ENCODE data around the gene SNAPC2.

Gene SNAPC2

DNA sequence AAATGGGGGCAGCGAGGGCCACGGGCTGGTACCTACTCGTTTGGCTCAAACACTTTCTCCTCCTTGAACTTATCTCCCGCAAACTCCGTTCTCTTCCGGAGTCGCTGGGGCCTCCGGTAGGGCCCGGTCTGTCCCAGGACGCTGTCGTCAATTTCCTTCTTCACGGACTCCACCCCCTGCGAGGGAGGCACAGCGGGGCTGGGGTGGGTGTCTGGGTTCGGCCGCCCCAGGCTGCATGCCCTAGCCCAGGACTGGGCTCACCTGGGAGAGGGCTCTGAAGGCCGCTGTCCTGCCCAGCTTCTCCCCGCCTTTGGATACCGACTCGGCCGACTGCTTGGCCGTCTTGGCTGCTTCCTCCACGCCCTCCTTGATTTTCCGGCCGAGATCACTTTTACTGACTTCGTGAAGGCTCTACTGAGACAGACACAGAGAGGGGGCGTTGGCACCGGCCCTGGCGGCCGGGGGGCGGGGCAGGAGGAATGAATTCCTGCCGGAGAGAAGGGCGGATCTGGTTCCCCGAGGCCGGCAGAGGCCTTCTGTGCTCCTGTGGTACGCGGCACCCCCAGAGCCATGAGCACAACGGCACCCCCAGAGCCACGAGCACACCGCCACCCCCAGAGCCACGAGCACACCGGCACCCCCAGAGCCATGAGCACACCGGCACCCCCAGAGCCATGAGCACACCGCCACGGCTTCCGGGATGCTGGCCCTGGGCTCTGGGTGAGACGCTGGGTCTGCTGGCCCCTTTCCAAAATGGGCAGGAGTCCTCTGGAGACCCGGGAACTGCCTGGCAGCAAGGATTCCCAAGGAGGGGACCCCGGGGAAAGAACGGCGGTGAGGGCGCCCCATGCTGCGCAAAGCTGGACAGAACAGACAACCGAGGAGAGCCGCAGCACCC is 13.9 kb downstream of the SNAPC2 start:
- TF ChIP-seq, protein P1, sequence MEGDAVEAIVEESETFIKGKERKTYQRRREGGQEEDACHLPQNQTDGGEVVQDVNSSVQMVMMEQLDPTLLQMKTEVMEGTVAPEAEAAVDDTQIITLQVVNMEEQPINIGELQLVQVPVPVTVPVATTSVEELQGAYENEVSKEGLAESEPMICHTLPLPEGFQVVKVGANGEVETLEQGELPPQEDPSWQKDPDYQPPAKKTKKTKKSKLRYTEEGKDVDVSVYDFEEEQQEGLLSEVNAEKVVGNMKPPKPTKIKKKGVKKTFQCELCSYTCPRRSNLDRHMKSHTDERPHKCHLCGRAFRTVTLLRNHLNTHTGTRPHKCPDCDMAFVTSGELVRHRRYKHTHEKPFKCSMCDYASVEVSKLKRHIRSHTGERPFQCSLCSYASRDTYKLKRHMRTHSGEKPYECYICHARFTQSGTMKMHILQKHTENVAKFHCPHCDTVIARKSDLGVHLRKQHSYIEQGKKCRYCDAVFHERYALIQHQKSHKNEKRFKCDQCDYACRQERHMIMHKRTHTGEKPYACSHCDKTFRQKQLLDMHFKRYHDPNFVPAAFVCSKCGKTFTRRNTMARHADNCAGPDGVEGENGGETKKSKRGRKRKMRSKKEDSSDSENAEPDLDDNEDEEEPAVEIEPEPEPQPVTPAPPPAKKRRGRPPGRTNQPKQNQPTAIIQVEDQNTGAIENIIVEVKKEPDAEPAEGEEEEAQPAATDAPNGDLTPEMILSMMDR (IDR thresholded peaks at IDR 0.05; ENCODE audit: borderline replicate concordance, insufficient read depth, low read depth, low read length), result no peak
- no peak overlapping the region for H3K4me3 ChIP-seq (ENCODE audit: low read depth, low read length)

DNA sequence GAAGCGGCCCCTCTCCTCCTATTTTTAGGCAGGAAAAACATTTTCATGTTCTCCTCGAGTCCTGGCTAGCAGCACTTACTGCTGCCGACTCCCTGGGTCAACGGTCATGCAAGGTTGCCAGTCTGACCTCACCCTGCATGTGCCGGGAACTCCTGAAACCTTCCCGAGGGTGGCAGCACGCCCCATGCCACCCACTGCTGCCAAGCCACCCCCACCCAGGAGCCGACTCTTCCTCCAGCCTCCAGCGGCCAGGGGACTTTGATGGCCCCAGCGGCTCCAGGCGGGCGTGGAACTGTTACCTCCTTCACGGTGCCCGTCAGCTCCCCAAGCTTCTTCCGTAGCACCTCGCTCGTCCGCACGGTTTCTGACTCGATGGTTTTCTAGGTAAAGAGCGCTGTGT is 14.6 kb downstream of the SNAPC2 start:
- no peak overlapping the region for H3K4me3 ChIP-seq (ENCODE audit: low read depth, low read length)
- TF ChIP-seq, protein P1 (IDR thresholded peaks at IDR 0.05; ENCODE audit: borderline replicate concordance, insufficient read depth, low read depth, low read length), result no peak

DNA sequence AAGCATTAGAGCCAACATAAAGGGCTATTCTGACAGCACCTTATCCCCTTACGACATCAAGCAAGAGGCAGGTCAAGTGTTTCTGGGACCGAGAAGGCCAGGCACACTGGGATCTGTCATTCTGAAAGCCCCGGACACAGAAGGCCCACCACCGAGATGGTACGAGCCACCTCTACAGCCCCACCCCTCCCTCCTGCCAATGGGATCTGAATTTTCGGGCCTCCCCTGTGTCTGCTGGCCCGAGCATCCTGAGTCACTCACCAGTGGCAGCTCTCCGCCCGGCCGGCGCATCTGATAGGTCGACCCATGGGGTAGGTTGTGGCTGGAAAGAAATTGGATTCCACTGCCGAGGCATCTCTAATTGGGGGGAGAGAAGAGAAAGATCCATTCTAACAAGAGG is 20.7 kb downstream of the SNAPC2 start:
- TF ChIP-seq, protein P1 (IDR thresholded peaks at IDR 0.05; ENCODE audit: borderline replicate concordance, insufficient read depth, low read depth, low read length), result no peak
- no peak overlapping the region for H3K4me3 ChIP-seq (ENCODE audit: low read depth, low read length)

DNA sequence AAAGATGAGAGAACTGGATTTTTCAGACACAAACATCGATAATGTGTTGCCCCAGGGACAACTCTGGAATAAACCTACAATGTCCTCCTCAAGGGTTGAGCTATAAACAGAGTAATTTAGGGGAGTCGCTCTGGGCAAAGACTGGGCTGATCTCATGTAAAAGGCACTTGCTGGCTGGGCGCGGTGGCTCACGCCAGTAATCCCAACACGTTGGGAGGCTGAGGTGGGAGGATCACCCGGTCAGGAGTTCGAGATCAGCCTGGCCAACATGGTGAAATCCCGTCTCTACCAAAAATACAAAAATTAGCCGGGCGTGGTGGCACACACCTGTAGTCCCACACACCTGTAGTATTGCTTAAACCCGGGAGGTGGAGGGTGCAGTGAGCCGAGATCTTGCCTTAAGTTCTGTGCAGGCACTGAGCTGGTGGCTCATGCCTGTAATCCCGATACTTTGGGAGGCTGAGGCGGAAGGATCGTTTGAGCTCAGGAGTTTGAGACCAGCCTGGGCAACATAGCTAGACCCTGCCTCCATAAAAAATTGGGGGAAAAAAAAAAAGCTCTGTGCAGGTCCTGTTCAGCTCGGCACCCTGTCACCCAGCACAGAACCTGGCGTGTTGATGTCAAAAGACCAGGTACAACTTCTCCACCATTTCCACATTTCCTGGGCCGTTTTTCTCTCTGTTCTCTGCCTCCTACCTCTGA is 21.9 kb downstream of the SNAPC2 start:
- no peak overlapping the region for H3K4me3 ChIP-seq (ENCODE audit: low read depth, low read length)
- TF ChIP-seq, protein P1 (IDR thresholded peaks at IDR 0.05; ENCODE audit: borderline replicate concordance, insufficient read depth, low read depth, low read length), result no peak

DNA sequence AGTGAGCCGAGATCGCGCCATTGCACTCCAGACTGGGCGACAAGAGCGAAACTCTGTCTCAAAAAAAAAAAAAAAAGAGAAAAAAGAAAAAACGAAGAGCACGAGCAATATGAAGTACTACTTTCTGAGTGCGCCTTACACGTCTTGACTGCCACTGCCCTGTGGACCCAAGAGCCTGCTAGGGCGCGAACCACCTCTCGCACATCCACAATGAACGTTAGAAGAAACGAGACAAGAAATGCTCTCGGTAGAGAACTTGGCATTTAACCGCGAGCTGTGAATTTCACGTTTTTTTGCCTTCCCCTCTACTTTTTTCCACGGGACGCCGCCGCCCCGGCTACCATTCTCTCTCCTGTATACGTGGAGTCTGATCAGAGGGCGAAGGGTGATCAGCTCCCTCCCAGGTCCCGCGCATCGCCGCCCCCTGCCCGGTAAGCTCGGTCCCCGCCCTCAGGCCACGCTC is 22.9 kb downstream of the SNAPC2 start:
- TF ChIP-seq, protein P1 (IDR thresholded peaks at IDR 0.05; ENCODE audit: borderline replicate concordance, insufficient read depth, low read depth, low read length), result no peak

DNA sequence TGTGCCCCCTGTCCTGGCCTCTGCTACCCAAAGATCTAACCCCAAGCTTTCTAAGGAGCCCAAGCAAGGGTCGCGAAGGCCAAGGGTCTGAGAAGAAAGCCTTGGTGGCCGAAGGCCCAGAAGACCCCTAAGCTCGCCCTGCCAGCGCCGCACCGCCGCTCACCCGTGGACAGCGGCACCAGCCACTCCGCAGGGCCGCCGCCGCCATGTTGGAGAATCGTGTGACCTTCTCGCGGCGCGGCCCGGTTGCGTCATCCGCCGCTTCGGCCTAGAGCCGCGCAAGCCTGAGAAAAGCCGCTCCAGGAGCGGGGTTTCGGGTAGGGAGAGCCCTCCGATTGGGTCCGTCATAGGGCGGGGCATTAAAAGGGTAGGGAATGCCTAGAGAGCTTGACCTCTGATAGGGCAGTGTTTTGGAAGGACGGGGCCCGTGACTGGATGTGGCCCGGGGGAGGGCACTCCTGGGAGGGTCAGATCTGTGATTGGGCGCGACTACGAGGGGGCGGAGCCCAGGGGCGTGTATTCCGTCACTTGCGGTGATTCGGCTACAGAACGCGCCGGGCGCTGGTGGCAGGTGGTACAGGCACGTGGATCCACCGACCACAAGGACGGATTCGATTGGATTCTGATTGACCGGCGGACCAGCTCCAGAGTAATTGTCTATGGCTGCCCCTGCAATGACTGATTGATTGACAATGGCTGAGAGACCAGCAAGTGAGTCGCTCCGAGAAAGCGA is 23.5 kb downstream of the SNAPC2 start, which contains the start of gene TIMM44:
TSS of gene TIMM44 (minus strand) at position 223 of the 733 bp plus-strand sequence. CDS start at position 208, 15 bp downstream.
- peak within 1 kb of the TSS; percentile 98 for H3K4me3 ChIP-seq (ENCODE audit: low read depth, low read length)
- TF ChIP-seq, protein P1 (IDR thresholded peaks at IDR 0.05; ENCODE audit: borderline replicate concordance, insufficient read depth, low read depth, low read length), result no peak

More for the DNA sequence above, 22.9 kb downstream of the SNAPC2 start:
- H3K4me3 ChIP-seq (ENCODE audit: low read depth, low read length), result peak overlapping the region; percentile 98

Data from GM12875 (cell line).